HG03521 (cell line): ENCODE measurements around the gene OPCML.

ENCODE experiments used
- ATAC-seq: cut with Tn5 transposase; IDR thresholded peaks from one replicate; pipeline ENCODE4 v1.9.1; 2021; ENCODE audit warnings: mild to moderate bottlenecking, moderate library complexity; ENCODE audit not compliant: unreplicated experiment

Gene OPCML

GRCh38 chr11:132782102-132782501, 750.2 kb downstream of the OPCML start:
- no peak for ATAC-seq

- ATAC-seq, result no peak
Measured at GRCh38 chr11:132780046-132780445, 752.3 kb downstream of the OPCML start.

- no peak for ATAC-seq
Measured at GRCh38 chr11:132779497-132779896, 752.8 kb downstream of the OPCML start.

GRCh38 chr11:132777067-132777975, 755.0 kb downstream of the OPCML start:
- no peak for ATAC-seq

- no peak for ATAC-seq
Measured at GRCh38 chr11:132773751-132774150, 758.5 kb downstream of the OPCML start.

DNA sequence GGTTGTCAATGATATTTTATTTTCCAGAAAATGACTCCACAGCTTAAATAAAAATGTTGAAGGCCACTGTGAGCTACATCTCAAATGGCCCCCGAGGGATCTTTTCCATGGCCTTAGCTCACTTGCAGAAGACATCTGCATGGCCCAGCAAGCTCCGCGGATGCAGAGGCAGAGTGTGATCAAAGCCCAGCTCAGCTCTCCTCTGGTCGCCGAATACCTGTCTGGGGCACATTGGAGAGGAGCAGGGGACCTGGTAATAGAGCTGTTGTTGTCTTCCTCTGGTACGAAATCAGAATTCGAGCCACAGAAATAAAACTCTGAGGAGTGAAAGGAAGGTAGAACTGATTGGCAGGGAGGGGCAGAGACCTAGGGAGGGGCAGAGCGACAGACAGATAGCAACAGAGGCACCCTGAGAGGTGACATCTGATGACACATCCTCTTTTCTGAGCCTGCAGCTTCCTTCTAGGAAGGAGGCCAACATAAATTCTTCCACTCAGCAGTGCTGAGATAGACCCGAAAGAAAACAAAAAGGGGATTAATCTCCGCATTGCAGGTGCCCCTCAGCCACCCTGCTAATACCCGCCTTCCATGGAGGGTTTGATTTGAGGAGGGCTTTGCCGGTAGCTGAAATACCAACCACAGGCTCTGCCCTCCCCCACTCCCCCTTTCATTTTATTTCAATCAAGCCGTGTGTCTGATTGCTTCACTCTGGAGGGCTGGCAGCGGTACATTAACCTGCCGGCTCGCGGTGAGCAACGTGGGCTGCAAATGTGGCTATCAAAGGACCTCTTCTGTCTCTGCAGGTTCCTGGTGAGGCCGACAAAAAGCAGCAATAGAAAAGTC, 759.4 kb downstream of the OPCML start:
- ATAC-seq, result no peak

GRCh38 chr11:132771746-132772145, 760.6 kb downstream of the OPCML start:
- no peak for ATAC-seq

DNA sequence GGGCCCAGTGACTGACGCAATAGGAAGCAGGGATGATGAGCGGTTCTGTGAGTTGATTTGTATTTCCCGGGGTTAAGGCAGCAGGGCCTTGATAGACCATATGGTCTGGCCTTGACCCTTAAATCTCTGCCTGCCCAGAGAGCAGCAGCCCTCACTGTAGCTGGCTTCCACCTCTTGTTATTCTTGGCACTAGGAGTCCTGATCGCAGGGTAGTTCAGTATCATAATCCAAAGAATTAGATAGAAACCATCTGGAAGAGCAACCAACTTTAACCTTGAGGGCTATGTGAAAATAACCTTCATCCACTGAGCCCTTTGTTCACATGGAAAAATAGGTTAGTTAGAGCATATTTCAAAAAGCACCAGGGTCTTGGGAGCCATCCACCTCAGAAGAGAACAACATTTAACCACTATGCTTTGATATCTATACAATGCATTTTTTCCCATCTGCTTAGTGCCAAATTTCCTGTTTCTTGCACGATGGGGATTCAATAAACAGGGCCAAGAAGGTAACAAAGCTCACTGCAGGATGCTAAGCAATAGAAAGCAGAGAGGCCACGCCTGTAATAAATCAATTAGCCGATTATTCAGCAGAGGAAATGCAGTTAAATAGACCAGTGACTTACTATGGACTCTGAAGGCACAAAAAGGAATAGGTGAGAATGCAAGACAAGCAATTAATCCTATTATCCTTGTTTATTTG, 761.3 kb downstream of the OPCML start:
- ATAC-seq, result no peak

- ATAC-seq, result no peak
Measured at GRCh38 chr11:132763503-132763902, 768.8 kb downstream of the OPCML start.

DNA sequence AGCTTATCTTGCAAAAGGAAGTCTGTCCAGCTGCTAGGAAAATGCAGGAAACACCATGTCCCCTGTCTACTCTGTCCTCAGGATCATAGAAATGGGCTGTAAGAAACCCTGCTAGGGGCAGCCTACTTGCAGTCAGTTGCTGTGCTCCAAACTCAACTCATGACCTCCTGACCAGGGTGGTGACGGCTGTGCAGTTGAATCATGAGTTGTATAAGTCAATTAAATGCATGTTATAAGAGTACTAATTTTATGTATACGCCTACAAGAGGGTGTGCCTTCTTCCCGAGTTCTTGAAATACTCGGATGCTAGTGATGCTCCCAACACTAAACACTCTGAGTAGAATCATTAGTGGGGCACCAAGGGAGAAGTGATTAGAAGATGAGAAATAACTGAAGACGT, 776.4 kb downstream of the OPCML start:
- ATAC-seq, result no peak

DNA sequence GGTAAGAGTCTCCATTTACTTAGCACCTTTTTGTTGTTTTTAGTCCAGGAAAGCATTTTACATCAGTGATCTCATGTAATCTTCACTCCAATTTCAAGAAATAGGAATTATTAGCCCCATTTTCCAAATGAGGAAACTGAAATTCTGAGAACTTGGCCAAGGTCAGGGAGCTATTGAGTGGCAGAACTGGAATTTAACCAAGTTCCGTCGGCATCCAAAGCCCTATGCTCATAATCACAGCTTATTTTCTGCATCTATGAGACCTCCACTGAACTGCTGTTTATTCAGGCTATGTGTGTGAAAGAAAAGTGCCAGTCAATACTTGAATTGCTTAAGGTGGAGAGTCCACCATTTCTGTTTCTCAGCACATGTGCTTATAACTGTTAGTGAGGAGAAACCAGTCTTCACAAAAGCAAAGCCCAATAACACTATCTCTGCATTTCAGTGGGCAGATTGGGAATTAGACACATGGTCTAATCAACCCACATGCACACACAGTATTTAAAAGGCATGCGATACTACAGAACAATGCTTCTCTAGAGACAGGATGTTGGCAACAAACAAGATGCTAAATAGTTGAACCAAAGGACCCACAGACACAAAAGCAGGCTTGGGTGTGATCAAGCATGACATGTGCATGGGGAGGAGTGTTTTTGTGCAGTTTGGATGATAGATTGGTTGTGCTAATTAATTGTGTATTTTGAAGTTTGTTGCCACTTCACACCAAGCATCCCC, 780.6 kb downstream of the OPCML start:
- ATAC-seq, result no peak

GRCh38 chr11:132746305-132746704, 786.0 kb downstream of the OPCML start:
- ATAC-seq, result no peak

DNA sequence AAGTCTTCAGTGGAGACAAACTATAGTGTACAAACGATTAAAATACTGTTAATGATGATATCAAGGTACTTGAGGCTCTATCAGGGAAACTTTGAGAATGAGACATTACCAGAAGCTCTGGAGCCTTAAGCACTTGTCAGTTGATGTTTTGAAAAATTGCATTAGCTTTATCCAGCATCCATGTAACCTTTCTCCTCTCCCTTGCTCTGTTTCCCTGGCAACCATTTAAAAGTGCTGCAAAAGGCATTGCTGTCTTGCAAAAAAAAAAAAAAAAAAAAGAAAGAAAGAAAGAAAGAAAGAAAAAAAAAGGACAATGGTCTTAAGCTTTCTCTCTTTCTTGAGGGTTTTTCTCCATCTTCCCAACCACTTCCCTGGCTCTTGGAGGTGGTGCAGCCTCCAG, 787.0 kb downstream of the OPCML start:
- ATAC-seq, result no peak

DNA sequence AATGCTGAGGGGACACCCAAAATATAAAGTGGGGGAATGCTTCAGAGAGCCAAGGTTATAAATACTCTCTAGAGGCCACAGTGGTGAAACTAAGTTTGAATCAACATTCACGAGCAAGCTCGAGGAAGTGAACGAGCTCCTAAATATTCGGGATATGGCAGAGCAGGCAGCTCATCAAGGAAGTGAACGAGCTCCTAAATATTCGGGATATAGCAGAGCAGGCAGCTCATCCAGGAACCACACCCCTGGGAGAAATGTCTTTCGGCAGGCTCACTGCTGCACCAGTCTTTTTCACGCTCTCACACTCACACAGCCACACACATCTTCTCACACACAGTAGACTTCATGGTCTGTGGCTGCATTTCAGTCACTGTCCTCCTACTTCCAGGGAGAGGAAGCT, 787.5 kb downstream of the OPCML start:
- no peak for ATAC-seq

DNA sequence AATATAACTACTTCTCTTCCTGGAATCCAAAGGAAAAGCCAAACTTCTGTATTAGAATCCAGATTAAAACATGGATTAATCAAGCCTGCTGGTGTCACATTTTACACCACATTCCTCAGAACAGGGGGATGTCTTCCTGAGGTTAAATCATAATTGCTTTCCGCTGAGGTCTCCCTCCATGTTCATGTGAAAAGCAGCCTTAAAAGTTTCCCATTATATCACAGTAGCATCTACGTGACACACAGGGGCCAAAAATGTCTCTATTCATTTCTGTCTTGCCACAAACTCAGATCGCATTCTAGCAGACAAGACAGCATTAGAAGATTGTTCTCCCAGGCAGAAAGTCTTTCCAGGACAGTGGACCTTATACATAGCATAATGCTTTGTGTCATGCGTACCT, 788.7 kb downstream of the OPCML start:
- no peak for ATAC-seq

DNA sequence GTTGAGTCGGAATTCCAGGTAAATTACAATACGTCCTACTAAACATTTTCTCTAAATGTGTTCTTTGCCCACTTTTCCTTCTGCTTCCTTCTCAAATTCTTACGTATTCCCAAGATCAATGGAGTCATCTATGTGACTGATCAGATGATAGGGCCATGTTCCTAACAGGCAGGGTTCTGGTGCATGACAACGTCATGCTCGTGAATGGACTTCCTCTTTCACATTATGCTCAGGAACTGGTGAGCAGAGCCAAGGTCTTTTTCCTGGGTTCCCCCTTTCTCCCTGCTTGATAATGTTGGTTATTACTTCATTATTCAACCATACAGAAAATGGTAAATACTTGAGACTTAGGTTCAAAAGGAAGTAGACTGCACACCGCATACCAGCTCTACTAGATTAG, 789.4 kb downstream of the OPCML start:
- ATAC-seq, result no peak

DNA sequence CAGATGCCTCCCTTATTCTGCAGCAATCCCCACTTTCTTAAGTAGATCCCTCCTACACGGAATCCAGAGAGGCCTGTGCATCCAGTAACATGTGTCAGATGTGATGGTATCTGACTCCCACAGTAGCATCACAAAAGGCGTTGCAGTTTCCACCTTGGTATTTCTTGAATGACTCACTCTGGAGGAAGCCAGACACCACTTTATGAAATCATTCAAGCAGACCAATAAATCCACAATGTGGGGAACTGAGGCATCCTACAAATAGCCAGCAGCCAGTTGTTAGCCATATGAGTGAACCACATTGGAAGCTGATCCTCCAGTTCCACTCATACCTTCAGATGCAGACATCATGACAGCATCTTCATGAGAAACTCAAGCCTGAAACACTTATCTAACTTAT, 798.1 kb downstream of the OPCML start:
- no peak for ATAC-seq

DNA sequence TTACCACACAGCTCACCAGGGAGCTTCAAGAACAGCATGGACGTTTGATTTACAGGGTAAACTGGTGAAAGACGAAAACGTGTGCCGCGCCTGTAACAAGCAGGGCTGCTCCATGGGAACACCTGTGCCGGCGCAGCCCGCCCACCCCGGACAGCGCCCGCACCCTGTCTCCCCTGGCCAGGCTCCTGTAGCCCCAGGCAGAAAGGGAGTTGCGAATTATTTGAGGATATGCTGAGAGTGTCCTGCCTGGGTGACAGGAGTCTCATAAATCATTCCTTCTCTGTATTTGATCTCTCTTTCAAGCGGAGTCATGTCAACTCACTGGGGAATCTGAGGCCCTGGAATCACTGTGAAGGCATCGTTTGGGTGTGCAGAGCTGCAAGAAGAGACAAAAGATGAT, 804.3 kb downstream of the OPCML start:
- ATAC-seq, result no peak

DNA sequence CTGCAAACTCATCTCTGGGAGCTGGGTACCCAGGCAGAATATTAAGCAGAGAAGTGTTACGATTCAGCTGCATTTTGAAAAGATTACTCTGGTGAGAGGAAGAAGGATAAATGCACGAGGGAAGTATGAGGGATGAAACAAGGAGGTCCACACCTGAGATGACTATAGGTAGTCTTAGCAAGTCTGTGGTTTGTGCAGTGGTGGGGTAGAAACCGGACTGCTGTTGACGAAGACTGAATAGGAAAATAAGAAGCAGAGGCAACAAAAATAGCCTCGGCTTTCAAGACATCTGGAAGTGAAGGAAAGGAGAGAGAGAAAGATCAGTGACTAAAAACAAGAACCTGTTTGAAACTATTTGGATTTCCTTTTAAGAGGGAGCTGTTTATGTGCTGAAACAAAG, 810.8 kb downstream of the OPCML start:
- ATAC-seq, result no peak

DNA sequence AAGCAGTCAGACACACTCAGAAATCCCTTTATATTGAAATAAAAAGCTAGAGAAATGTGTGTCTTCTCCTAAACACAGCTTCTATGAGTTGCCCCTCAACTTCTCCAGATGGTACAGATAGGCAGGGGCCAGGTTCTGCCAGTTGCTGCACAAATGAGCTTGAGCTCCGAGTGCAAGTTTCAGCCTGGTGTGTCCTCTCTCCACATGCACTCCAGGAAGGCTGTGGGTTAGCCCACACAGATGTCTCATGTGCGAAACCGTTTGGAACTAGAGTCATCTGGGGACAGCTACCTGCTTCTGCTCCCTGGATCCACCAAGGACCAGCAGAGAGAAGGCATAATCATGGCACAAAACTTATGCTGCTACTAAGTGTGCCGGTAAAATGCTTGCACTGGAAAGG, 812.6 kb downstream of the OPCML start:
- ATAC-seq, result no peak
